ENCODE measurements around the gene IGBP1.
"Not testable (repeated sequence)": the region's sequence is repeated elsewhere in the genome, so short reads cannot be mapped to it uniquely, and the experiment has no call there.

Gene IGBP1

DNA sequence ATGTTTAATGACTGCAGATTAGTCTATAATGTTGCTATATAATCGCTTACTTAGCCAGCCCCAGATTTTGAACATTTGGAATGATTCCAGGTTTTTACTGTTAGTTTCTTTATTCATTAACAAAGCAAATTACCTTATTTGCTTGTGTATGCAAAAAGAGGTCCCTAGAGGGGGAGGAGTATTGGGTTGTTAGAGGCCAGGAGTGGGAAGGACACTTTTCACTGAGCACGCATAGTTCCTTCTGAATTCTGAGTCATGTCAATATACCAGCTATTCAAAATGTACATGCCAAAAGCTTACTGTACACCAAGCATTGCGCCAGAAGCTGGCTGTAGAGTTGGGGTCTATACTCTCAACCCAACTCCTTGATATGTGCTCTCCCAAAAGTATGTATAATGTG is 39.0 kb downstream of the IGBP1 start:
- H3K4me3 ChIP-seq (ENCODE audit: low read length): no peak overlapping the region
- no peaks in the 10 kb centered on the region for H3K36me3 ChIP-seq (ENCODE audit: control insufficient read depth, insufficient read depth, low read length)
- H3K27me3 ChIP-seq (ENCODE audit: control insufficient read depth, insufficient read depth, low read length): no peaks in the 10 kb centered on the region
- no peak overlapping the region for H3K27ac ChIP-seq (ENCODE audit: low read depth, low read length)
- H3K9ac ChIP-seq (ENCODE audit: low read length): no peak overlapping the region
- H3K4me1 ChIP-seq (ENCODE audit: control insufficient read depth, insufficient read depth, low read length): no peaks in the 10 kb centered on the region

DNA sequence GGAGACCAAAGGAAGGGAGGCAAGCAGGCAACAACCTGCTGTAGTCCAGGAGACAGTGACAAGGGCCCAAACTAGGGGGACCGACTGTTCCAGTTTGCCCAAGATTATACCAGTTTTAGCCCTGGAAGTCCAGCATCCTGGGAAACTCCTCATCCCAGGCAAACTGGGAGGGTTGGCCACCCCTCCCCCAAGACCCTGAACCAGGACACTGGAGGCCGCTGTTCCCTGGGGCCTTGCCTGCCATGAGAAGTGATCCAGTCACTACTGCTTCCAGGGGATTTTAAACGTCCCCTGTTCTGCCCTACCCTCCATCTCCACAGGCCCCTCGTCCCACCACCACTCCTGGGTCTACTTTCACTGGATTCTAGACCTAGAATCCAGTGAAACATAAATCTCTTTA is 39.7 kb downstream of the IGBP1 start:
- H3K36me3 ChIP-seq (ENCODE audit: control insufficient read depth, insufficient read depth, low read length): no peaks in the 10 kb centered on the region
- H3K27ac ChIP-seq (ENCODE audit: low read depth, low read length): no peak overlapping the region
- no peaks in the 10 kb centered on the region for H3K27me3 ChIP-seq (ENCODE audit: control insufficient read depth, insufficient read depth, low read length)
- H3K4me1 ChIP-seq (ENCODE audit: control insufficient read depth, insufficient read depth, low read length): no peaks in the 10 kb centered on the region
- no peak overlapping the region for H3K9ac ChIP-seq (ENCODE audit: low read length)
- no peak overlapping the region for H3K4me3 ChIP-seq (ENCODE audit: low read length)

DNA sequence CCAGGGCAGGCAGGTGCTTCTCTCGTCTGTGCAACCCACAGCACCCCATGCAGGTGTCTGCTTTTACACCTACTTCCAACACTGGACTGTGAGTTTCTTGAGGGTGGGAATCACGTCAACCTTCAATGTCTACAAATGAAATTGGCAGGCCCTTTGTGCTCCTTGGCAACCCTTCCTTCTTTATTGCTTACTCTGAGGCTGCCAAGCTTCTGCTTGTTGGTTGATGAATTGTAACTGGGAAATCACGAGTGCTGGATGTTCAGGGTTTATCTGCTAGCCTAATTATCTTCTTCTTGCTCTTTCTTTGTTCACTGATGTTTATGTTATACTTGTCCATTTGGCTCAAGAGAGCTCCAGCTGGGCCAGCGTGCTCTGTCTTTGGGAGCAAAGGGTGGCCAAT is 41.5 kb downstream of the IGBP1 start:
- no peaks in the 10 kb centered on the region for H3K27me3 ChIP-seq (ENCODE audit: control insufficient read depth, insufficient read depth, low read length)
- H3K9ac ChIP-seq (ENCODE audit: low read length): no peak overlapping the region
- H3K27ac ChIP-seq (ENCODE audit: low read depth, low read length): no peak overlapping the region
- no peaks in the 10 kb centered on the region for H3K36me3 ChIP-seq (ENCODE audit: control insufficient read depth, insufficient read depth, low read length)
- H3K4me1 ChIP-seq (ENCODE audit: control insufficient read depth, insufficient read depth, low read length): no peaks in the 10 kb centered on the region
- H3K4me3 ChIP-seq (ENCODE audit: low read length): no peak overlapping the region

DNA sequence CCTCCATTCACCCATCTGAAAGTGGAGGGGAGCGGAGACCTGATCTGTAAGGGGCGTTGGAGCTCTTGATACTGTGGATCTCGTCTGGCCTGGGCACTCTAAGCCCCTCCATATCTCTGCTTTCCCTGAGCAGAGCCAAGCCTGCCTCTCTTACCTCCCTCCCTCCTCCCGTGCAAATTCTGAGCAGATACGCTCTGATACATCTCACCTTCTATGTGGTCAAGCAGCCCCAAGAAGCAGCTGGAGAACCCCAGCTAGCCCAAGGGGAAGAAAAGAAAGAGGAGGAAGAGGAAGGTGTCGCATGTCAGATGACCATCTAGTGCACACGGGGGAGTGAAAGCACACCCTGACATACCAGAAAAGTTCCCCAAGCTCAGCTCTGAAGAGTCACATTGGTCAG is 42.1 kb downstream of the IGBP1 start:
- Histone ChIP-seq H3K27me3 (ENCODE audit: control insufficient read depth, insufficient read depth, low read length) (no peaks in the 10 kb centered on the region), H3K36me3 (ENCODE audit: control insufficient read depth, insufficient read depth, low read length) (no peaks in the 10 kb centered on the region), H3K4me1 (ENCODE audit: control insufficient read depth, insufficient read depth, low read length) (no peaks in the 10 kb centered on the region), H3K9ac (ENCODE audit: low read length) (no peak overlapping the region), H3K4me3 (ENCODE audit: low read length) (no peak overlapping the region), H3K27ac (ENCODE audit: low read depth, low read length) (no peak overlapping the region)

DNA sequence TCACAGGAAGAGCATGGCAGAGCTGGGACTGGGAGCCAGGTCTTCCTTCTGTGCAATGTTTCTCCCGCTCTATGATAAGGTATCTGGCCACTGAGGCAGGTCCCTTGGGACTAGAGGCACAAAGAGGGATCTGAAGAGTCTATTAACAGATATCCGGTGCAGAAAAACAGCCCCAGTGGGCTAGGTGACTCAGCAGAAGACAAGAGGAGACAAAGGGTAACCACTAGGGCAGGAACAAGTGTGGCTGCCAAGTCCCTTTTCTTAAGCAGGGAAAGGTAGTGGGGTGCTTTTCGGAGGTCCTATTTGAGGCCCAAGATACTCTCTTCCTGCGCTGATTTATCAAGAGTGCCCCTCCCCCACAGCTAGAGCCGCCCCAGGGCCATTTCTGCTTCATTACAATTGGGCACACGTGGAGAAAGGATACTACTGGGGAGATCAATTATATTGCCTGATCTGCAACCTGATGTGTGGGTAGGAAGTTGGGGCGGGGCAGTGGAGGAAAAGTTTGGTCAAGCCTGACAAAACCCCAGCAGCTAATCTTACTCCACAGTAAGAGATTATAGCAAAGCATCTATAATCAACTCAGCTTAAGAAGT is 43.8 kb downstream of the IGBP1 start, which contains the start of gene DGAT2L6:
Gene DGAT2L6, plus strand, starts transcription at position 546 of the 596 bp plus-strand sequence. CDS start 100 bp downstream, outside the sequence.
- Histone ChIP-seq H3K4me1 (ENCODE audit: control insufficient read depth, insufficient read depth, low read length) (no peaks in the 10 kb centered on the region), H3K4me3 (ENCODE audit: low read length) (no peak within 1 kb of the TSS), H3K27me3 (ENCODE audit: control insufficient read depth, insufficient read depth, low read length) (no peaks in the 10 kb centered on the region), H3K36me3 (ENCODE audit: control insufficient read depth, insufficient read depth, low read length) (no peaks in the 10 kb centered on the region), H3K9ac (ENCODE audit: low read length) (no peak within 1 kb of the TSS), H3K27ac (ENCODE audit: low read depth, low read length) (no peak within 1 kb of the TSS)

DNA sequence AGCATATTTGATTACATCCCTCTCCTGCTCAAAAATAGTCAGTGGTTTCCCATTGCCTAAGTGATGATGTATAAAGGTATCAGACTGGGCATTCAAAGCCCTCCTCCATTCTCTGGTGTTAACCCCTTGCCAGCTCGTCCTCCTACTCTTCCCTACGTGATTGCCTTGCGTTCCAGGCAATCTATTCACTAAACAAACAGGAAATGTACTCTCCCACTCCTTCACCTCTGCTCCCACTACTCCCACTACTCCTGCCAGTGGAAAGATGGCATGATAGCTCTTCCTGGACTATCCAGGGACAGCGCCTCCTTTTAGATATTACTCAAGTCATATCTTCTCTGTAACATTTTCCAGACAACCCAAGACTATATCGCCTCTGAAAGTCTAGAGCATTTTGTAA is 49.8 kb downstream of the IGBP1 start:
- no peak overlapping the region for H3K27ac ChIP-seq (ENCODE audit: low read depth, low read length)
- no peak overlapping the region for H3K9ac ChIP-seq (ENCODE audit: low read length)
- H3K27me3 ChIP-seq (ENCODE audit: control insufficient read depth, insufficient read depth, low read length): no peaks in the 10 kb centered on the region
- H3K4me3 ChIP-seq (ENCODE audit: low read length): no peak overlapping the region
- no peaks in the 10 kb centered on the region for H3K36me3 ChIP-seq (ENCODE audit: control insufficient read depth, insufficient read depth, low read length)
- H3K4me1 ChIP-seq (ENCODE audit: control insufficient read depth, insufficient read depth, low read length): no peaks in the 10 kb centered on the region

DNA sequence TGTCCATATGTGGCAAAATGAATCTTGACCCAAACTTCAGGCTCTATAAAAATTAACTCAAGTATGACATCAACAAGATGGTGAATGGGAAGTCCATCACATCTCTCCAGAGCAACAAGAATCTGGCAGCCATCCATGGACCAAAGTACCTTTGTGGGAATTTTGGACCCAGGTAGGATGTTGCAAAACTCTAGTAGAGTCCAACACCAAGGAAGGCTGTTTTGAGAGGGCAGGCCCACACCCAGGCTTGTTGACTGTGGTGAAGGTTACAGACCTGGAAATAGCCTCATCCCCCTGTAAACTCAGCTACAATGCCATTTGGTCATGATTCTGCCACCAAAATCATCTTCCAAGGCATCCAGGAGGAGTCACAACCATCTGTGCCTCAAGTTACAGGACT is 57.0 kb downstream of the IGBP1 start:
- Histone ChIP-seq H3K4me1 (ENCODE audit: control insufficient read depth, insufficient read depth, low read length) (no peaks in the 10 kb centered on the region), H3K9ac (ENCODE audit: low read length) (no peak overlapping the region), H3K27ac (ENCODE audit: low read depth, low read length) (no peak overlapping the region), H3K36me3 (ENCODE audit: control insufficient read depth, insufficient read depth, low read length) (no peaks in the 10 kb centered on the region), H3K27me3 (ENCODE audit: control insufficient read depth, insufficient read depth, low read length) (peaks cover 3% of the 10 kb centered on the region), H3K4me3 (ENCODE audit: low read length) (no peak overlapping the region)

DNA sequence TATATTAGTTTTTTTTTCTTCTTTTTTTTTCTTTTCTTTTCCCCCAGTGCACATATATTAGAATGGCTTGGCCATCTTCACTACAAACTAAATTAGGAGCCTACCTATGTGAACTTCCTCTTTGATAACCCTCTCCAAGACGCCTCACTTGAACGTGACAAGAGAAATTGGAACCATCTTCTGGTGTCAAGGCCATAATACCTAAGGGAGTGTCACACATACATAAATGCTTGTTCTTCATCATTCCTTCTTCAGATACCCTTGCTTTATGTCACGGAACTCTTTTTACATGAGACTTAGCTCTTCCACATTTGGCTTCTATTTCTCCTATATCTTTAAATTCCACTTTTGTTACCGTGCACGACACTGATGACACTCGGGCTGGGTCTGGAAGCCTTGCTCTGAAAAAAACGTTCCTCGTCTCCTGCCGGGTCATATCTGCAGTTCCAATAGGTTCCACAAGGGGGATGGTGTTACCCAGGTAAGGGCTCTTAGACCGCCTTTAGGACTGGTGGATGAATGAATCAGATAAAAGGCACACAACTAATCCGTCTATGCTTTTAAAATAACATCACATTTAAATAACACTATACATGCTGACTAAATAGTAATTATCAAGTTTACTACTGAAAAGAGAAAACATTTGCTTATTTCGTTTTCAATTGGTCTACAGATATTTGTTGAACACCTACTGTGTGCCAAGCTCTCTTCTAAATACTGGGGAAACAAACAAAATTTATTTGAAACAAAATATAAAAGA is 63.9 kb downstream of the IGBP1 start:
- Histone ChIP-seq H3K4me3 (ENCODE audit: low read length) (no peak overlapping the region), H3K27me3 (ENCODE audit: control insufficient read depth, insufficient read depth, low read length) (peaks cover under 1% of the 10 kb centered on the region), H3K9ac (ENCODE audit: low read length) (no peak overlapping the region), H3K27ac (ENCODE audit: low read depth, low read length) (no peak overlapping the region), H3K36me3 (ENCODE audit: control insufficient read depth, insufficient read depth, low read length) (no peaks in the 10 kb centered on the region), H3K4me1 (ENCODE audit: control insufficient read depth, insufficient read depth, low read length) (no peaks in the 10 kb centered on the region)

DNA sequence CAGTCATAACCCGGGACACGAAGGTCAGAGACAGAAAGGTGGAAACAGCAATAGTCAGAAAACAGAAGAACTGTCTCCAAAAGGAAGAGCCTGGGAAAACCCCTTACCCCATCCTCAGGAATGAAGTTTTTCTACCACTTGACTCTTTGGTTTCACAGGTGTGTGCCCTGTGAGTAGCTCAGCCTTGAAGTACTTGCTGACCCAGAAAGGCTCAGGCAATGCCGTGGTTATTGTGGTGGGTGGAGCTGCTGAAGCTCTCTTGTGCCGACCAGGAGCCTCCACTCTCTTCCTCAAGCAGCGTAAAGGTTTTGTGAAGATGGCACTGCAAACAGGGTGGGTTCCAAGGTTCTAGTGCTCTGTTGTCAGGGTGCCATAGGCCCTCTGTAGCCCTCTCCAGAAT is 68.5 kb downstream of the IGBP1 start:
- Histone ChIP-seq H3K4me1 (ENCODE audit: control insufficient read depth, insufficient read depth, low read length) (no peaks in the 10 kb centered on the region), H3K36me3 (ENCODE audit: control insufficient read depth, insufficient read depth, low read length) (no peaks in the 10 kb centered on the region), H3K4me3 (ENCODE audit: low read length) (no peak overlapping the region), H3K9ac (ENCODE audit: low read length) (no peak overlapping the region), H3K27ac (ENCODE audit: low read depth, low read length) (no peak overlapping the region), H3K27me3 (ENCODE audit: control insufficient read depth, insufficient read depth, low read length) (peaks cover 2% of the 10 kb centered on the region)

DNA sequence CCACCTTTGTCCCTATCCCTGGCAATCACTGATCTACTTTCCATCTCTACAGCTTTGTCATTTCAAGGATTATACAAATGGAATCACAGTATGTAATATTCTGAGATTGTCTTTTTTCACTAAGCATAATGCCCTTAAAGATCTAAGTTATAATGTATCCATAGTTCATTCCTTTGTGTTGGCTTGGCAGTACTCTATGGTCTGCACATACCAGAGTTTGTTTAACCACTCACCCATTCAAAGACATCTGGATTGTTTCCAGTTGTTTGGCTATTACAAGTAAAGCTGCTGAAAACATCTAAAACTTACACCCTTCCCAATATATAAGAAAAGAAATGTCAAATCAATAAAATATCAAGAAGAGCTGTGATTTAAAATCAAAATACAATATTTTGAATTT is 75.2 kb downstream of the IGBP1 start:
- Histone ChIP-seq H3K4me1 (ENCODE audit: control insufficient read depth, insufficient read depth, low read length) (no peaks in the 10 kb centered on the region), H3K27ac (ENCODE audit: low read depth, low read length) (no peak overlapping the region), H3K4me3 (ENCODE audit: low read length) (no peak overlapping the region), H3K27me3 (ENCODE audit: control insufficient read depth, insufficient read depth, low read length) (no peaks in the 10 kb centered on the region), H3K36me3 (ENCODE audit: control insufficient read depth, insufficient read depth, low read length) (no peaks in the 10 kb centered on the region), H3K9ac (ENCODE audit: low read length) (no peak overlapping the region)

DNA sequence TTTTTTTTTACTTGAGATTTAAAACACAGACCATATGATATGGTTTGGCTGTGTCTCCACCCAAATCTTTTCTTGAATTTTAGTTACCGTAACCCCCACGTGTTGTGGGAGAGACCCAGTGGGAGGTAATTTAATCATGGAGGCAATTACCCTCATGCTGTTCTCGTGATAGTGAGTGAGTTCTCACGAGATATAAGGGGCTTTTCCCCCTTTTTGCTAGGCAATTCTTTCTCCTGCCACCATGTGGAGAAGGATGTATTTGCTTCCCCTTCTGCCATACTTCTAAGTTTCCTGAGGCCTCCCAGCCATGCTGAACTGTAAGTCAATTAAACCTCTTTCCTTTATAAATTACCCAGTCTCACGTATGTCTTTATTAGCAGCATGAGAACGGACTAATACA is 76.3 kb downstream of the IGBP1 start:
- H3K4me1 ChIP-seq (ENCODE audit: control insufficient read depth, insufficient read depth, low read length); H3K27me3 ChIP-seq (ENCODE audit: control insufficient read depth, insufficient read depth, low read length); H3K9ac ChIP-seq (ENCODE audit: low read length); H3K4me3 ChIP-seq (ENCODE audit: low read length); H3K27ac ChIP-seq (ENCODE audit: low read depth, low read length); H3K36me3 ChIP-seq (ENCODE audit: control insufficient read depth, insufficient read depth, low read length): not testable (repeated sequence)

Measured in rectal smooth muscle tissue (tissue), 1 donor.